GM13977 (cell line): ENCODE measurements around the gene MASTL.
A peak's percentile ranks its signal among the peaks of the same experiment; 100 is the strongest.

Experiments used
- DNase-seq: peaks from one replicate; pipeline ENCODE4 v3.0.0; 2012; ENCODE audit warnings: low spot score
- CTCF ChIP-seq: IDR thresholded peaks from 2 replicates; pipeline ENCODE4 v1.5.1; 2012; ENCODE audit warnings: mild to moderate bottlenecking, control low read depth; ENCODE audit not compliant: insufficient read depth; ENCODE audit errors: extremely low read depth, missing control alignments
- in situ Hi-C: fragments of 300-500 bp; cut with MboI; formaldehyde crosslinking; loops from one replicate; pipeline ENCODE4 v1.12.0; 2022; ENCODE audit warnings: low sequenced_read_pairs, low pct_unique_long_range_greater_than_20kb, mixed read lengths, inconsistent platforms; ENCODE audit not compliant: unreplicated experiment

Gene MASTL

DNA sequence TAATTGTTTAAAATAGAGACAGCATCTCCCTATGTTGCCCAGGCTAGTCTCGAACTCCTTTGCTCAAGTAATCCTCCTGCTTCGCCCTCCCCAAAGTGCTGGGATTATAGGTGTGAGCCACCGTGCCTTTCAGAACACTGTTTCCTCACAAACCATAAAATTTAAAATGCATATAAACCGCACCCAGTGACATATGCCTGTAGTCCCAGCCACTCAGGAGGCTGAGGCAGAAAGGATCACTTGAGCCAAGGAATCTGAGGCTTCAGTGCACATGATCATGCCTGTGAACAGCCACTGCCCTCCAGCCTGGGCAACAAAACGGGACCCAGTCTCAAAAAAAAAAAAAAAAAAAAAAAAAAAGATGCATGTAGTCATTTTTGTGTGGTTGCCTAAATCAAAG, 48.7 kb downstream of the MASTL start:
- TF ChIP-seq CTCF, result no peak
- in situ Hi-C loops, result no loop called here

DNA sequence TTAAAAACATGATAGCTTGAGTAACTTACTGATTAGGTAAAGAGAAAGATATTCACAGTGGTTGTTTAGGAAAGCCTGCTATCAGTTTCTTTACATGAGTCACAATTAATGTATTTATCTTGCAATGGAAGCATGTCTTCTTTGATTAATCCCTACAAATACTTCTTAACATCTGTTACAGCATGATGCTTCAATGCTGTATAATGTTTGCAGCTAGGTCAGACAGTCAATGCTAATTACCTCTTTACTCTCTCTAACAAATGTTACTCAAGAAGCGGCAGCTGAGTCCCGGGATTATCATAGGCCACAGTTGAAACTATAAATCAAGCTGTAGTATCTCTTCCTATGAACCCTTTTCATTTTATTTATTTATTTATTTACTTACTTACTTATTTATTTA, 52.2 kb downstream of the MASTL start:
- no peak for TF ChIP-seq CTCF
- no peak for DNase-seq
- in situ Hi-C loops, result no loop called here

More for the DNA sequence above, 48.7 kb downstream of the MASTL start:
- no peak for DNase-seq

DNA sequence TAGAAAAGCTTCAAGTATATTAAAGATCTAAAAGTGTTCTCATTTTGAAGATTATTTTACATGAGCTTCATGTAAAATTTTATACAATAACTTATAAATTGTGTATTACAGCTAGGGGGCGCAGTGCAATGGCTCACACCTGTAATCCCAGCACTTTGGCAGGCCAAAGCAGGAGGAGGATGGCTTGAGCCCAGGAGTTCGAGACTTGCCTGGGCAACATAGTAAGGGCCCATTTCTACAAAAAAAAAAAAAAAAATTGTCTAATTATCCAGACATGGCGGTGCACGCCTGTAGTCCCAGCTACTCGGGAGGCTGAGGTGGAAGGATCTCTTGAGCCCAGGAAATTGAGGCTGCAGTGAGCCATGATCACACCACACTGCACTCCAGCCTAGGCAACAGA, 68.8 kb downstream of the MASTL start:
- no peak for DNase-seq
- in situ Hi-C loops, result loop anchor here (10.0 kb wide), 1 partner anchor 141 kb away; no protein-coding TSS in a partner anchor
- TF ChIP-seq CTCF, result peak; percentile 62

DNA sequence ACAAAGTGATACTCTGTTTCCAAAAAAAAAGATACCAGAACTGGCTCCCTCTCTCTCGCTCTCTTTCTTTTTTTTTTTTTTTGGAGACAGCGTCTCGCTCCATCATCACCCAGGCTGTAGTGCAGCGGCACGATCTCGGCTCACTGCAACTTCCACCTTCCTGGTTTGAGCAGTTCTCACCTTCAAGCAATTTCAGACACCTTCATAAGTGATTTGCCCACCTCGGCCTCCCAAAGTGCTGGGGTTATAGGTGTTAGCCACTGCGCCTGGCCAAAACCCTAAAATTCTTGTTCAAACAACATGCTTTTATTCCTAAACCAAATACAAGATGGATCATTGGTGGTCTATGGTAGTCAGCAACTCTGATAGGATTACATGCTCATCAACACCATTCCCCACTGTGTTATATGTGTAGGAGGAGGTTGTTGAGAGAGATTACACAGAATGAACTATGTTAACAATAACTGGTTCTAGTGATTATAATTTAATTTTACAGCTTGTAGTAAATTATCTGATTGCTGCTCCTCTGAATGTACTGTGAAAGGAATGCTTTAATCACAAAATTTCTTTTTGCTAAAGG, 69.9 kb downstream of the MASTL start:
- no peak for DNase-seq
- in situ Hi-C loops, result loop anchor here (10.0 kb wide), 1 partner anchor 140 kb away; no protein-coding TSS in a partner anchor
- TF ChIP-seq CTCF, result no peak

- TF ChIP-seq CTCF, result no peak
- no peak for DNase-seq
- in situ Hi-C loops, result loop anchor here (10.0 kb wide), 1 partner anchor 139 kb away; no protein-coding TSS in a partner anchor
Measured at GRCh38 chr10:27225642-27226257, 70.6 kb downstream of the MASTL start.

GRCh38 chr10:27230022-27230421, 74.9 kb downstream of the MASTL start:
- no peak for TF ChIP-seq CTCF
- in situ Hi-C loops, result no loop called here
- no peak for DNase-seq
